Calu3 (cell line): ENCODE results near the gene TSHR. TPM values are rescaled to one million over a fixed set of nuclear protein-coding genes. Genes with fewer than 3 reads are reported as not detected.

Experiments used
- BruUV-seq: library from RNA; stranded (reverse); fragments of 400-500 nt; replicated peaks from 2 replicates; lab custom pipeline; 2021; lab: Mats Ljungman, UMichigan
- CTCF ChIA-PET: fragments of 300-600 bp; sonication (Branson Sonifier 250); formaldehyde crosslinking; loops from one replicate; lab custom pipeline; 2022; ENCODE audit warnings: antibody characterized with exemption; lab: Charles Lee
- DNase-seq: peaks from one replicate; pipeline ENCODE4 v3.0.0; 2022
- H3K27ac Mint-ChIP-seq: one replicate; pipeline ENCODE4 v1.8.0; 2022; ENCODE audit warnings: mixed read lengths; ENCODE audit not compliant: unreplicated experiment
- H3K27me3 Mint-ChIP-seq: one replicate; pipeline ENCODE4 v1.8.0; 2022; ENCODE audit warnings: mixed read lengths; ENCODE audit not compliant: unreplicated experiment
- H3K36me3 Mint-ChIP-seq: one replicate; pipeline ENCODE4 v1.8.0; 2022; ENCODE audit warnings: mild to moderate bottlenecking, moderate library complexity, mixed read lengths; ENCODE audit not compliant: insufficient read depth, unreplicated experiment
- H3K4me1 Mint-ChIP-seq: one replicate; pipeline ENCODE4 v1.8.0; 2022; ENCODE audit warnings: mild to moderate bottlenecking, low read depth, mixed read lengths; ENCODE audit not compliant: unreplicated experiment
- H3K4me3 Mint-ChIP-seq: one replicate; pipeline ENCODE4 v1.8.0; 2022; ENCODE audit warnings: mild to moderate bottlenecking, low read depth, moderate library complexity, mixed read lengths; ENCODE audit not compliant: unreplicated experiment
- H3K9me3 Mint-ChIP-seq: one replicate; pipeline ENCODE4 v1.8.0; 2022; ENCODE audit warnings: low read depth, mixed read lengths; ENCODE audit not compliant: unreplicated experiment
- CTCF ChIP-seq: fragments of 200-600 bp; IDR thresholded peaks from one replicate; pipeline ENCODE4 v1.8.0; 2022; ENCODE audit warnings: antibody characterized with exemption; ENCODE audit not compliant: unreplicated experiment
- intact Hi-C: fragments of 100-400 bp; cut with micrococcal nuclease; formaldehyde crosslinking; loops from one replicate; pipeline ENCODE4 v1.10.0; 2022; ENCODE audit not compliant: unreplicated experiment
- total RNA-seq: library from RNA; stranded (reverse); gene quantifications from 2 replicates; pipeline ENCODE4 v1.2.3, GENCODE V29; 2022

The TSHR gene
- total RNA-seq, 1 experiment from 2014 or later: not detected

GRCh38 chr14:81096656-81097055 is 141.2 kb downstream of the TSHR start:
- Mint-ChIP-seq H3K27ac (no peak overlapping the region), H3K4me1 (no peaks in the 10 kb centered on the region), H3K9me3 (no peaks in the 10 kb centered on the region), H3K27me3 (peaks cover 13% of the 10 kb centered on the region), H3K36me3 (no peaks in the 10 kb centered on the region), H3K4me3 (no peak overlapping the region)
- intact Hi-C loops: no loop called here
- CTCF ChIA-PET: no interaction called here
- TF ChIP-seq CTCF: no peak
- DNase-seq: no peak
- no TSS peak for BruUV-seq

- H3K4me1 Mint-ChIP-seq: no peaks in the 10 kb centered on the region
- H3K9me3 Mint-ChIP-seq: no peaks in the 10 kb centered on the region
- intact Hi-C loops: no loop called here
- DNase-seq: no peak
- H3K27me3 Mint-ChIP-seq: peaks cover 26% of the 10 kb centered on the region
- no peak overlapping the region for H3K27ac Mint-ChIP-seq
- no TSS peak for BruUV-seq
- no peaks in the 10 kb centered on the region for H3K36me3 Mint-ChIP-seq
- H3K4me3 Mint-ChIP-seq: no peak overlapping the region
- no peak for TF ChIP-seq CTCF
- CTCF ChIA-PET: no interaction called here
These were observed 146.8 kb downstream of the TSHR start for GRCh38 chr14:81102217-81102616.

GRCh38 chr14:81103443-81103842 is 148.0 kb downstream of the TSHR start:
- Mint-ChIP-seq H3K4me1 (no peaks in the 10 kb centered on the region), H3K36me3 (no peaks in the 10 kb centered on the region), H3K27ac (no peak overlapping the region), H3K27me3 (peaks cover 14% of the 10 kb centered on the region), H3K9me3 (no peaks in the 10 kb centered on the region), H3K4me3 (no peak overlapping the region)
- CTCF ChIA-PET: no interaction called here
- no peak for DNase-seq
- TF ChIP-seq CTCF: no peak
- intact Hi-C loops: no loop called here
- no TSS peak for BruUV-seq

- Mint-ChIP-seq H3K36me3 (no peaks in the 10 kb centered on the region), H3K4me1 (no peaks in the 10 kb centered on the region), H3K4me3 (no peak overlapping the region), H3K9me3 (no peaks in the 10 kb centered on the region), H3K27ac (no peak overlapping the region), H3K27me3 (peaks cover 13% of the 10 kb centered on the region)
- CTCF ChIA-PET: no interaction called here
- DNase-seq: no peak
- intact Hi-C loops: no loop called here
- BruUV-seq: no TSS peak
- TF ChIP-seq CTCF: no peak
These were observed 150.0 kb downstream of the TSHR start for GRCh38 chr14:81105378-81105777.
